ENCODE data around the gene RAB20.

DNA sequence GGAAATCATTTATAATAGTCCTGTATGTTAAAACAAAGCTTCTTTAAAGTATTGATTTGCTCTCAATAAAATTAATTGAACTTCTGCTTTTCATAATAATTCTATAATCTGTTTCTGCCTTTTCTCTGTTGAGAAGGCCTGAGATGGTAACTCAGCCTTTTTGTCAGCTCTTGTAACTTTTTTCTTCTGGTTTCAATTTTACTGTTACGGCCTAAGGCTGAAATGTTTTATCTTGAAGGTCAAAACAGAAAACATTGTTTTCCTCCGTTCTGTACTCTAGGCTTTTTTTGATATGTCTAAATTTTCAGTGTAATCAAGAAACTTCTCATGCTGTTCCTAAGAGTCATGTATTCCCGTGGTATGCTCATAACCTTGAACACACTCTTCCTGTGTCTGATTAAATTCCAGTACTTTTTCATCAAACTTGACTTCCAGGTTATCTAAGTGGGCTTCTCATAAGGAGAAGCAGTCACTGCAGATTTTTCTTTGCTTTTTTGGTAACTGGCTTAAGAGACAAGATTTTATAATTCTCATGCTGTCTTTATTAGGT is 46.2 kb upstream of the RAB20 start:
- TF ChIP-seq, protein P1, sequence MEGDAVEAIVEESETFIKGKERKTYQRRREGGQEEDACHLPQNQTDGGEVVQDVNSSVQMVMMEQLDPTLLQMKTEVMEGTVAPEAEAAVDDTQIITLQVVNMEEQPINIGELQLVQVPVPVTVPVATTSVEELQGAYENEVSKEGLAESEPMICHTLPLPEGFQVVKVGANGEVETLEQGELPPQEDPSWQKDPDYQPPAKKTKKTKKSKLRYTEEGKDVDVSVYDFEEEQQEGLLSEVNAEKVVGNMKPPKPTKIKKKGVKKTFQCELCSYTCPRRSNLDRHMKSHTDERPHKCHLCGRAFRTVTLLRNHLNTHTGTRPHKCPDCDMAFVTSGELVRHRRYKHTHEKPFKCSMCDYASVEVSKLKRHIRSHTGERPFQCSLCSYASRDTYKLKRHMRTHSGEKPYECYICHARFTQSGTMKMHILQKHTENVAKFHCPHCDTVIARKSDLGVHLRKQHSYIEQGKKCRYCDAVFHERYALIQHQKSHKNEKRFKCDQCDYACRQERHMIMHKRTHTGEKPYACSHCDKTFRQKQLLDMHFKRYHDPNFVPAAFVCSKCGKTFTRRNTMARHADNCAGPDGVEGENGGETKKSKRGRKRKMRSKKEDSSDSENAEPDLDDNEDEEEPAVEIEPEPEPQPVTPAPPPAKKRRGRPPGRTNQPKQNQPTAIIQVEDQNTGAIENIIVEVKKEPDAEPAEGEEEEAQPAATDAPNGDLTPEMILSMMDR (conservative IDR thresholded peaks at IDR 0.05; ENCODE audit: low read depth, low read length): no peak
- no peak for TF ChIP-seq EZH2 (IDR thresholded peaks at IDR 0.05; ENCODE audit: borderline replicate concordance, low read depth, low read length, poor library complexity, severe bottlenecking)
